Epithelial cell of esophagus (primary cell): ENCODE results near the gene EIF3F.

Experiments used
- DNase-seq: peaks from one replicate; pipeline ENCODE4 v3.0.0; 2010; ENCODE audit warnings: low read depth
- H3K4me3 ChIP-seq: 2 replicates; pipeline ENCODE4 v1.5.1; 2011; ENCODE audit warnings: mild to moderate bottlenecking, low read length, control low read depth
- TF ChIP-seq, protein P1 (sequence below): IDR thresholded peaks from 2 replicates; pipeline ENCODE4 v1.5.1; 2011; ENCODE audit warnings: low read depth, mild to moderate bottlenecking, low read length, control low read depth, inconsistent platforms; ENCODE audit not compliant: insufficient read depth; ENCODE audit errors: missing control alignments

The EIF3F gene

DNA sequence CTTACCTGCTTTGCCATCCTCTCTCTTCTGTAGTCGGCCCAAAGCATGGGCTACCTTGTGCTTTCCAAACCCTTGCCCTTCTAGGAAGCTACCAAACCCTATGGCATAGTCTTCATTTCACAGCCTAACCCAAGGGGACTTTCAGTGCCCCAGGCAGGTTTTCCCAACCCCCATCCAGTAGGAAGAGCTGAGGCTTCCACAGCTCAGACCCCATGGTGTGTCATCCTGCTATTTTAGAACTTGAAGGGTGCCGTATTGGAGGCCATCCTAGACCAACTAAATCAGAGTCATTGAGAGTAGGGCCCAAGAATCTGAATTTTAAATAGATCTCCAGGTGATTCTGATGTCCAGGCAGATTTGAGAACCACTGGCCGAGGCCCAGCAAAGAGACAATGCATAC lies 61.9 kb downstream of the EIF3F start:
- no peak overlapping the region for H3K4me3 ChIP-seq
- DNase-seq = no peak
- TF ChIP-seq, protein P1, sequence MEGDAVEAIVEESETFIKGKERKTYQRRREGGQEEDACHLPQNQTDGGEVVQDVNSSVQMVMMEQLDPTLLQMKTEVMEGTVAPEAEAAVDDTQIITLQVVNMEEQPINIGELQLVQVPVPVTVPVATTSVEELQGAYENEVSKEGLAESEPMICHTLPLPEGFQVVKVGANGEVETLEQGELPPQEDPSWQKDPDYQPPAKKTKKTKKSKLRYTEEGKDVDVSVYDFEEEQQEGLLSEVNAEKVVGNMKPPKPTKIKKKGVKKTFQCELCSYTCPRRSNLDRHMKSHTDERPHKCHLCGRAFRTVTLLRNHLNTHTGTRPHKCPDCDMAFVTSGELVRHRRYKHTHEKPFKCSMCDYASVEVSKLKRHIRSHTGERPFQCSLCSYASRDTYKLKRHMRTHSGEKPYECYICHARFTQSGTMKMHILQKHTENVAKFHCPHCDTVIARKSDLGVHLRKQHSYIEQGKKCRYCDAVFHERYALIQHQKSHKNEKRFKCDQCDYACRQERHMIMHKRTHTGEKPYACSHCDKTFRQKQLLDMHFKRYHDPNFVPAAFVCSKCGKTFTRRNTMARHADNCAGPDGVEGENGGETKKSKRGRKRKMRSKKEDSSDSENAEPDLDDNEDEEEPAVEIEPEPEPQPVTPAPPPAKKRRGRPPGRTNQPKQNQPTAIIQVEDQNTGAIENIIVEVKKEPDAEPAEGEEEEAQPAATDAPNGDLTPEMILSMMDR = no peak
